ENCODE data around the gene ADAM12. TPM values are rescaled to one million over a fixed set of nuclear protein-coding genes. Genes with fewer than 3 reads are reported as not detected.

ADAM12 gene
- polyA plus RNA-seq, 1 of the 3 experiments (the other 2 are of a cell fraction): 25.0 TPM

GRCh38 chr10:126123466-126123865, 264.8 kb downstream of the ADAM12 start:
- ChIA-PET CTCF (interaction anchor here (1.6 kb wide), 1 partner anchor 14 kb away, joined by 5 read pairs; no protein-coding TSS in a partner anchor), POLR2A (no interaction called here)
- Histone ChIP-seq H3K4me2 (no peak overlapping the region), H2AFZ (ENCODE audit: low read depth) (no peak overlapping the region), H3K9me2 (no peaks in the 10 kb centered on the region), H4K20me1 (ENCODE audit: insufficient read depth) (no peaks in the 10 kb centered on the region), H3K27ac (ENCODE audit: low read depth in 2 of 2, low read length in 1 of 2) (no peak overlapping the region; a peak in 1 of 4 replicates), H3K4me3 (ENCODE audit: low read depth in 2 of 2, low read length in 1 of 2) (no peak overlapping the region), H3K27me3 (ENCODE audit: insufficient read depth) (no peaks in the 10 kb centered on the region), H3K4me1 (ENCODE audit: control insufficient read depth in 1 of 2, insufficient read depth in 2 of 2, low read depth in 1 of 2, low read length in 1 of 2) (peaks cover 0 to 5% of the 10 kb centered on the region in 2 experiments; a peak in 1 of 4 replicates), H3K79me2 (ENCODE audit: insufficient read depth) (no peaks in the 10 kb centered on the region), H3K36me3 (replicated peaks in 1 of 2; ENCODE audit: control insufficient read depth in 1 of 2, insufficient read depth in 2 of 2, low read length in 1 of 2) (no peaks in the 10 kb centered on the region), H3K9me3 (no peaks in the 10 kb centered on the region), H3K9ac (no peak overlapping the region), H3F3A (replicated peaks; ENCODE audit: insufficient read depth) (no peaks in the 10 kb centered on the region)
- no peak for TF ChIP-seq REST (IDR thresholded peaks at IDR 0.05; ENCODE audit: low read depth, low read length)
- no peak for TF ChIP-seq TEAD4 (IDR thresholded peaks at IDR 0.05; ENCODE audit: borderline replicate concordance, insufficient read depth)
- no peak for TF ChIP-seq SIN3A (IDR thresholded peaks at IDR 0.05; ENCODE audit: borderline replicate concordance, low read depth, low read length)
- no peak for TF ChIP-seq RXRA (IDR thresholded peaks at IDR 0.05; ENCODE audit: borderline replicate concordance, low read depth)
- TF ChIP-seq MXI1 (IDR thresholded peaks at IDR 0.05; ENCODE audit: low read depth, low read length): no peak
- TF ChIP-seq EZH2phosphoT487 (IDR thresholded peaks at IDR 0.05; ENCODE audit: borderline replicate concordance, low read depth): no peak
- WGBS (ENCODE audit: low lambda C conversion rate): 99% methylated on average over 9 of the region's 10 CpGs
- DNase-seq: no peak

GRCh38 chr10:126122881-126123280, 265.4 kb downstream of the ADAM12 start:
- no peaks in the 10 kb centered on the region for H3K79me2 ChIP-seq (ENCODE audit: insufficient read depth)
- ChIA-PET CTCF (no interaction called here), POLR2A (no interaction called here)
- no peak overlapping the region for H3K4me2 ChIP-seq
- H3K9ac ChIP-seq: no peak overlapping the region
- H3K27ac ChIP-seq (ENCODE audit: low read depth in 2 of 2, low read length in 1 of 2): no peak overlapping the region; a peak in 1 of 4 replicates
- H2AFZ ChIP-seq (ENCODE audit: low read depth): no peak overlapping the region
- DNase-seq: no peak
- H3K36me3 ChIP-seq (replicated peaks in 1 of 2; ENCODE audit: control insufficient read depth in 1 of 2, insufficient read depth in 2 of 2, low read length in 1 of 2): no peaks in the 10 kb centered on the region
- no peak overlapping the region for H3K4me3 ChIP-seq (ENCODE audit: low read depth in 2 of 2, low read length in 1 of 2)
- H3K9me2 ChIP-seq: no peaks in the 10 kb centered on the region
- no peak for TF ChIP-seq MEF2A (IDR thresholded peaks at IDR 0.05; ENCODE audit: borderline replicate concordance, low read depth)
- TF ChIP-seq SMC3 (IDR thresholded peaks at IDR 0.05; ENCODE audit: low read depth, low read length): no peak
- no peak for TF ChIP-seq RCOR1 (IDR thresholded peaks at IDR 0.05; ENCODE audit: low read length)
- no peaks in the 10 kb centered on the region for H4K20me1 ChIP-seq (ENCODE audit: insufficient read depth)
- 55% methylated on average over 1 of the region's 1 CpG for WGBS (ENCODE audit: low lambda C conversion rate)
- no peaks in the 10 kb centered on the region for H3F3A ChIP-seq (replicated peaks; ENCODE audit: insufficient read depth)
- H3K27me3 ChIP-seq (ENCODE audit: insufficient read depth): no peaks in the 10 kb centered on the region
- H3K4me1 ChIP-seq (ENCODE audit: control insufficient read depth in 1 of 2, insufficient read depth in 2 of 2, low read depth in 1 of 2, low read length in 1 of 2): peaks cover 0 to 6% of the 10 kb centered on the region in 2 experiments; a peak in 2 of 4 replicates
- H3K9me3 ChIP-seq: no peaks in the 10 kb centered on the region

Measured in SK-N-SH (cell line).